ENCODE results near the gene LRRC59. TPM values are rescaled to one million over a fixed set of nuclear protein-coding genes. Genes with fewer than 3 reads are reported as not detected.

LRRC59 gene
- total RNA-seq, 4 donors from 2014 or later, result 16.5 to 58.0 (median 39.0) TPM

- Histone ChIP-seq H3K9me3 (no peaks in the 10 kb centered on the region), H3K27ac (no peak overlapping the region), H3K36me3 (peaks cover 94% of the 10 kb centered on the region), H3K4me1 (no peaks in the 10 kb centered on the region), H3K4me3 (no peak overlapping the region), H3K27me3 (no peaks in the 10 kb centered on the region)
- DNase-seq (ENCODE audit: low spot score in 2 of 2), result no peak
- 100% methylated on average over 6 of the region's 6 CpGs for WGBS
- no peak for TF ChIP-seq POLR2AphosphoS5 (IDR thresholded peaks at IDR 0.05)
- TF ChIP-seq, protein P1, sequence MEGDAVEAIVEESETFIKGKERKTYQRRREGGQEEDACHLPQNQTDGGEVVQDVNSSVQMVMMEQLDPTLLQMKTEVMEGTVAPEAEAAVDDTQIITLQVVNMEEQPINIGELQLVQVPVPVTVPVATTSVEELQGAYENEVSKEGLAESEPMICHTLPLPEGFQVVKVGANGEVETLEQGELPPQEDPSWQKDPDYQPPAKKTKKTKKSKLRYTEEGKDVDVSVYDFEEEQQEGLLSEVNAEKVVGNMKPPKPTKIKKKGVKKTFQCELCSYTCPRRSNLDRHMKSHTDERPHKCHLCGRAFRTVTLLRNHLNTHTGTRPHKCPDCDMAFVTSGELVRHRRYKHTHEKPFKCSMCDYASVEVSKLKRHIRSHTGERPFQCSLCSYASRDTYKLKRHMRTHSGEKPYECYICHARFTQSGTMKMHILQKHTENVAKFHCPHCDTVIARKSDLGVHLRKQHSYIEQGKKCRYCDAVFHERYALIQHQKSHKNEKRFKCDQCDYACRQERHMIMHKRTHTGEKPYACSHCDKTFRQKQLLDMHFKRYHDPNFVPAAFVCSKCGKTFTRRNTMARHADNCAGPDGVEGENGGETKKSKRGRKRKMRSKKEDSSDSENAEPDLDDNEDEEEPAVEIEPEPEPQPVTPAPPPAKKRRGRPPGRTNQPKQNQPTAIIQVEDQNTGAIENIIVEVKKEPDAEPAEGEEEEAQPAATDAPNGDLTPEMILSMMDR (IDR thresholded peaks at IDR 0.05), result no peak
- no peak for TF ChIP-seq EP300 (IDR thresholded peaks at IDR 0.05)
- TF ChIP-seq POLR2A (IDR thresholded peaks at IDR 0.05), result no peak
Measured at GRCh38 chr17:50389534-50389933, 7.8 kb downstream of the LRRC59 start.

- no peaks in the 10 kb centered on the region for H3K4me1 ChIP-seq
- H3K27ac ChIP-seq, result no peak overlapping the region
- no peaks in the 10 kb centered on the region for H3K9me3 ChIP-seq
- peaks cover 96% of the 10 kb centered on the region for H3K36me3 ChIP-seq
- TF ChIP-seq POLR2AphosphoS5 (IDR thresholded peaks at IDR 0.05) (no peak), EP300 (IDR thresholded peaks at IDR 0.05) (no peak), POLR2A (IDR thresholded peaks at IDR 0.05) (no peak)
- TF ChIP-seq, protein P1 (IDR thresholded peaks at IDR 0.05), result no peak
- WGBS, result 96% methylated on average over 3 of the region's 3 CpGs
- H3K27me3 ChIP-seq, result no peaks in the 10 kb centered on the region
- H3K4me3 ChIP-seq, result no peak overlapping the region
- DNase-seq (ENCODE audit: low spot score in 2 of 2), result no peak
Measured at GRCh38 chr17:50388728-50389127, 8.6 kb downstream of the LRRC59 start.

- peaks cover 94% of the 10 kb centered on the region for H3K36me3 ChIP-seq
- H3K4me1 ChIP-seq, result peaks cover 4% of the 10 kb centered on the region
- H3K4me3 ChIP-seq, result no peak overlapping the region
- no peaks in the 10 kb centered on the region for H3K9me3 ChIP-seq
- TF ChIP-seq POLR2A (IDR thresholded peaks at IDR 0.05), result no peak
- no peak for TF ChIP-seq EP300 (IDR thresholded peaks at IDR 0.05)
- TF ChIP-seq POLR2AphosphoS5 (IDR thresholded peaks at IDR 0.05), result no peak
- TF ChIP-seq, protein P1 (IDR thresholded peaks at IDR 0.05), result no peak
- no peak overlapping the region for H3K27ac ChIP-seq
- 56% methylated on average over 3 of the region's 3 CpGs for WGBS
- DNase-seq (ENCODE audit: low spot score in 2 of 2), result no peak
- no peaks in the 10 kb centered on the region for H3K27me3 ChIP-seq
Measured at GRCh38 chr17:50386510-50386909, 10.8 kb downstream of the LRRC59 start.

GRCh38 chr17:50382931-50383330 is 14.4 kb downstream of the LRRC59 start:
- Histone ChIP-seq H3K4me1 (peaks cover 4% of the 10 kb centered on the region), H3K27me3 (no peaks in the 10 kb centered on the region), H3K27ac (no peak overlapping the region), H3K4me3 (no peak overlapping the region), H3K36me3 (peaks cover 74% of the 10 kb centered on the region), H3K9me3 (no peaks in the 10 kb centered on the region)
- TF ChIP-seq POLR2A (IDR thresholded peaks at IDR 0.05), result no peak
- TF ChIP-seq, protein P1 (IDR thresholded peaks at IDR 0.05), result no peak
- no peak for TF ChIP-seq POLR2AphosphoS5 (IDR thresholded peaks at IDR 0.05)
- no peak for TF ChIP-seq EP300 (IDR thresholded peaks at IDR 0.05)
- no peak for DNase-seq (ENCODE audit: low spot score in 2 of 2)
- WGBS, result 85% methylated on average over 12 of the region's 12 CpGs

- TF ChIP-seq EP300 (IDR thresholded peaks at IDR 0.05) (no peak), POLR2AphosphoS5 (IDR thresholded peaks at IDR 0.05) (no peak), POLR2A (IDR thresholded peaks at IDR 0.05) (no peak)
- TF ChIP-seq, protein P1 (IDR thresholded peaks at IDR 0.05), result no peak
- Histone ChIP-seq H3K36me3 (peaks cover 64% of the 10 kb centered on the region), H3K27me3 (no peaks in the 10 kb centered on the region), H3K4me3 (no peak overlapping the region), H3K27ac (no peak overlapping the region), H3K4me1 (peaks cover 4% of the 10 kb centered on the region), H3K9me3 (no peaks in the 10 kb centered on the region)
- no peak for DNase-seq (ENCODE audit: low spot score in 2 of 2)
- 21% methylated on average over 3 of the region's 3 CpGs for WGBS
Measured at GRCh38 chr17:50381920-50382319, 15.4 kb downstream of the LRRC59 start.

Data from suprapubic skin (tissue), 4 donors.